Keratinocyte (primary cell): ENCODE measurements around the gene SPSB4. TPM values are rescaled to one million over a fixed set of nuclear protein-coding genes. Genes with fewer than 3 reads are reported as not detected.

Experiments
- DNase-seq: peaks from one replicate; pipeline ENCODE4 v3.0.0-alpha.2; 2011; ENCODE audit warnings: low read depth, missing footprints, low spot score
- FAIRE-seq: peaks from 2 replicates; lab custom pipeline; 2011; peaks lifted over from hg19 to GRCh38; lab: Jason Lieb, UNC
- H2AFZ ChIP-seq: 2 replicates; pipeline ENCODE4 v1.6.0; 2012; ENCODE audit warnings: low read length, control low read depth, inconsistent platforms; ENCODE audit not compliant: control insufficient read depth
- H3K27ac ChIP-seq: 2 replicates; pipeline ENCODE4 v1.5.1; 2011; ENCODE audit warnings: low read length; ENCODE audit not compliant: control insufficient read depth, insufficient read depth
- H3K27me3 ChIP-seq: 3 replicates; pipeline ENCODE4 v1.6.0; 2011; ENCODE audit warnings: low read length; ENCODE audit not compliant: control insufficient read depth, insufficient read depth; ENCODE audit errors: extremely low read depth
- H3K36me3 ChIP-seq, 2 experiments: 2 replicates in 1 of 2; 3 replicates in 1 of 2; pipeline ENCODE4 v1.5.1; 2011; ENCODE audit warnings: low read length in 2 of 2, mild to moderate bottlenecking in 1 of 2; ENCODE audit not compliant: control insufficient read depth in 2 of 2, insufficient read depth in 2 of 2; ENCODE audit errors: extremely low read depth in 1 of 2
- H3K4me1 ChIP-seq: 3 replicates; pipeline ENCODE4 v1.5.1; 2011; ENCODE audit warnings: low read length; ENCODE audit not compliant: control insufficient read depth, insufficient read depth; ENCODE audit errors: extremely low read depth
- H3K4me2 ChIP-seq: 3 replicates; pipeline ENCODE4 v1.6.0; 2011; ENCODE audit warnings: low read depth, low read length; ENCODE audit not compliant: control insufficient read depth, insufficient read depth; ENCODE audit errors: extremely low read depth
- H3K4me3 ChIP-seq, 3 experiments: fragments of 200-600 bp in 1 of 3; sonication (generic) in 1 of 3; 2 replicates in 2 of 3; 3 replicates in 1 of 3; pipeline ENCODE4 v1.5.1; 2011 to 2016; ENCODE audit warnings: low read length in 3 of 3, mild to moderate bottlenecking in 3 of 3, control low read depth in 2 of 3, inconsistent platforms in 1 of 3, low read depth in 1 of 3, mixed read lengths in 1 of 3, mixed run types in 1 of 3, moderate library complexity in 1 of 3; ENCODE audit not compliant: control insufficient read depth in 2 of 3, insufficient read depth in 2 of 3; ENCODE audit errors: extremely low read depth in 1 of 3
- H3K79me2 ChIP-seq: 2 replicates; pipeline ENCODE4 v1.6.0; 2012; ENCODE audit warnings: low read length; ENCODE audit not compliant: control insufficient read depth, insufficient read depth
- H3K9ac ChIP-seq: 3 replicates; pipeline ENCODE4 v1.6.0; 2011; ENCODE audit warnings: low read length; ENCODE audit not compliant: control insufficient read depth, insufficient read depth; ENCODE audit errors: extremely low read depth
- H3K9me1 ChIP-seq: 3 replicates; pipeline ENCODE4 v1.6.0; 2011; ENCODE audit warnings: low read length; ENCODE audit not compliant: control insufficient read depth, insufficient read depth; ENCODE audit errors: extremely low read depth
- H3K9me3 ChIP-seq: 2 replicates; pipeline ENCODE4 v1.5.1; 2012; ENCODE audit warnings: low read depth, low read length; ENCODE audit not compliant: control insufficient read depth
- H4K20me1 ChIP-seq: 3 replicates; pipeline ENCODE4 v1.6.0; 2011; ENCODE audit warnings: low read length; ENCODE audit not compliant: control insufficient read depth, insufficient read depth; ENCODE audit errors: extremely low read depth
- EZH2 ChIP-seq: IDR thresholded peaks from one replicate; pipeline ENCODE4 v1.6.1; 2012; ENCODE audit warnings: inconsistent platforms, mild to moderate bottlenecking, low read length, moderate library complexity
- dilution Hi-C: fragments of 300-500 bp; cut with MboI; formaldehyde crosslinking; loops from one replicate; pipeline ENCODE4 v1.7.0; 2020; ENCODE audit warnings: low sequenced_read_pairs; ENCODE audit not compliant: extremely low pct_ligation_motif_present
- polyA plus RNA-seq, 5 experiments: library from polyadenylated mRNA; depleted of rRNA in 3 of 5; stranded (reverse) in 3 of 5; stranded (forward) in 1 of 5; unstranded in 1 of 5; fragments of >200 nt; gene quantifications; 1 replicate in 1 of 5; 2 replicates in 3 of 5; 3 replicates in 1 of 5; pipeline versions ENCODE4 v1.2.1 to v1.2.3, GENCODE V29; 2011 to 2012; ENCODE audit warnings: missing spikeins in 2 of 5, low read depth in 1 of 5, low replicate concordance in 1 of 5
- TF ChIP-seq, protein P1 (sequence below), 3 experiments: IDR thresholded peaks in 1 of 3; conservative IDR thresholded peaks in 1 of 3; optimal IDR thresholded peaks in 1 of 3; 2 replicates in 2 of 3; 3 replicates in 1 of 3; pipeline versions ENCODE3 to v1.5.1; 2011; ENCODE audit warnings: low read length in 3 of 3, mild to moderate bottlenecking in 3 of 3, moderate library complexity in 2 of 3, control low read depth in 1 of 3, inconsistent platforms in 1 of 3; ENCODE audit not compliant: insufficient read depth in 2 of 3; ENCODE audit errors: extremely low read depth in 1 of 3

The SPSB4 gene
- polyA plus RNA-seq, 1 donor (not counting 4 experiments of a cell fraction or from before 2014, with no cell fraction given), result not detected

DNA sequence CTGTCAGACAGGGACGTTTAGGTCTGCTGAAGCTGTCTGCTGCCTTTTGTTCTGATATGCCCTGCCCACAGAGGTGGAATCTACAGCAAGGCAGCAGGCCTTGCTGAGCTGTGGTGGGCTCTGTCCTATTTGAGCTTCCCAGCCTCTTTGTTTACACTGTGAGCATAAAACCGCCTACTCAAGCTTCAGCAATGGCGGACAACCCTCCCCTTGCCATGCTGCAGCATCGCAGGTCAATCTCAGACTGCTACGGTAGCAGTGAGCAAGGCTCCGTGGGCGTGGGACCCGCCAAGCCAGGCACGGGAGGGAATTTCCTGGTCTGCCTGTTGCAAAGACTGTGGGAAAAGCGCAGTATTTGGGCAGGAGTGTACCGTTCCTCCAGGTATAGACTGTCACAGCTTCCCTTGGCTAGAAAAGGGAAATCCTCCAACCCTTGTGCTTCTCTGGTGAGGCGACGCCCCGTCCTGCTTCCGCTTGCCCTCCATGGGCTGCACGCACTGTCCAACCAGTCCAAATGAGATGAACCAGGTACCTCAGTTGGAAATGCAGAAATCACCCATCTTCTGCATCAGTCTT, 71.4 kb downstream of the SPSB4 start:
- no peak for FAIRE-seq
- peaks cover 6% of the 10 kb centered on the region for H3K27me3 ChIP-seq
- no peak for TF ChIP-seq EZH2
- TF ChIP-seq, protein P1, sequence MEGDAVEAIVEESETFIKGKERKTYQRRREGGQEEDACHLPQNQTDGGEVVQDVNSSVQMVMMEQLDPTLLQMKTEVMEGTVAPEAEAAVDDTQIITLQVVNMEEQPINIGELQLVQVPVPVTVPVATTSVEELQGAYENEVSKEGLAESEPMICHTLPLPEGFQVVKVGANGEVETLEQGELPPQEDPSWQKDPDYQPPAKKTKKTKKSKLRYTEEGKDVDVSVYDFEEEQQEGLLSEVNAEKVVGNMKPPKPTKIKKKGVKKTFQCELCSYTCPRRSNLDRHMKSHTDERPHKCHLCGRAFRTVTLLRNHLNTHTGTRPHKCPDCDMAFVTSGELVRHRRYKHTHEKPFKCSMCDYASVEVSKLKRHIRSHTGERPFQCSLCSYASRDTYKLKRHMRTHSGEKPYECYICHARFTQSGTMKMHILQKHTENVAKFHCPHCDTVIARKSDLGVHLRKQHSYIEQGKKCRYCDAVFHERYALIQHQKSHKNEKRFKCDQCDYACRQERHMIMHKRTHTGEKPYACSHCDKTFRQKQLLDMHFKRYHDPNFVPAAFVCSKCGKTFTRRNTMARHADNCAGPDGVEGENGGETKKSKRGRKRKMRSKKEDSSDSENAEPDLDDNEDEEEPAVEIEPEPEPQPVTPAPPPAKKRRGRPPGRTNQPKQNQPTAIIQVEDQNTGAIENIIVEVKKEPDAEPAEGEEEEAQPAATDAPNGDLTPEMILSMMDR (optimal IDR thresholded peaks at IDR 0.05 in 1 of 3, IDR thresholded peaks at IDR 0.05 in 1 of 3, conservative IDR thresholded peaks at IDR 0.05 in 1 of 3; ENCODE audit: extremely low read depth in 1 of 3, insufficient read depth in 2 of 3, low read length in 3 of 3), result no peak

DNA sequence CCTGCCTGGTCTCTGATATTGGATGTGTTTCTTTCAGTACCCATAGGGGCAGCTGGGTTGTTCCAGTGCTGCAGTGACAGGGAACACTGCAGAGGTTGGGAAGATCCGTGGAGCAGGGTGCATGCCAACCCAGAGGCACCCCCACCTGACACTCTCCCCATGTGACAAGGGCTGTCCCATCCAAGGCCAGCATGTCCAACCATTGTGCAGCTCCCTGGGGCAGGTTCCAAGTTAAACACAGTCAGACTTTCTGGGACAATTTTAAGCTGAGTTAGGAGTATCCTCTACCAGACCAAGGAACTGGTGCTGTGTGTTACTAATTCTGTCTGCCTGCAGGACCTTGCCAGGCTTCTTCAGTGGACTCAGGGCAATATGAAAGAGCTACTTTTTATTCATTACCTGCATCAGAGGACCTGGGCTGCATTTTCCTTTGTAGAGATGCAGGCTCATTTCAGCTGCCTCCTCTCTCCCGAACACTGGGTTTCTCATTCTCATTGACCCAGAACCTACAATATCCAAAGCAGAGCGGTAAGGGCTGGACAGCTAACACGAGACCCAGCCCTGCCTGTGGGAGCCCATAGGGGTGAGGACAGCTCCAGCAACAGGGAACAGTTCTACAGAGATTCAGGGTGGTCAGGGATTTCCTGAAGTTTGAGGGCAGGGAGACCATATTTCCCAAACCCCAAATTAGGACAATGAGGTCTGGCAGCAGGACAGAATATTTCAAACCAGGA, 72.7 kb downstream of the SPSB4 start:
- peaks cover 6% of the 10 kb centered on the region for H3K27me3 ChIP-seq
- H3K9me3 ChIP-seq, result no peaks in the 10 kb centered on the region
- H3K9ac ChIP-seq, result no peak overlapping the region
- H3K4me1 ChIP-seq, result no peaks in the 10 kb centered on the region
- H4K20me1 ChIP-seq, result no peaks in the 10 kb centered on the region
- H3K79me2 ChIP-seq, result no peaks in the 10 kb centered on the region
- H3K4me3 ChIP-seq, result no peak overlapping the region
- H3K27ac ChIP-seq, result no peak overlapping the region
- no peak for TF ChIP-seq EZH2
- TF ChIP-seq, protein P1 (optimal IDR thresholded peaks at IDR 0.05 in 1 of 3, IDR thresholded peaks at IDR 0.05 in 1 of 3, conservative IDR thresholded peaks at IDR 0.05 in 1 of 3; ENCODE audit: extremely low read depth in 1 of 3, insufficient read depth in 2 of 3, low read length in 3 of 3), result no peak
- no peaks in the 10 kb centered on the region for H3K9me1 ChIP-seq
- FAIRE-seq (no peak), DNase-seq (no peak)
- H2AFZ ChIP-seq, result no peak overlapping the region
- dilution Hi-C loops, result no loop called here
- H3K4me2 ChIP-seq, result no peak overlapping the region
- no peaks in the 10 kb centered on the region for H3K36me3 ChIP-seq

More for the DNA sequence above, 71.4 kb downstream of the SPSB4 start:
- DNase-seq, result no peak
- no peak overlapping the region for H2AFZ ChIP-seq
- H3K9me1 ChIP-seq, result no peaks in the 10 kb centered on the region
- no peaks in the 10 kb centered on the region for H3K9me3 ChIP-seq
- no peak overlapping the region for H3K9ac ChIP-seq
- H3K4me1 ChIP-seq, result no peaks in the 10 kb centered on the region
- H3K36me3 ChIP-seq, result no peaks in the 10 kb centered on the region
- H3K27ac ChIP-seq, result no peak overlapping the region
- dilution Hi-C loops, result no loop called here
- no peaks in the 10 kb centered on the region for H4K20me1 ChIP-seq
- H3K79me2 ChIP-seq, result no peaks in the 10 kb centered on the region
- no peak overlapping the region for H3K4me2 ChIP-seq
- H3K4me3 ChIP-seq, result no peak overlapping the region
